ENCODE data around the gene NIBAN1.
"Not testable (repeated sequence)": the region's sequence is repeated elsewhere in the genome, so short reads cannot be mapped to it uniquely, and the experiment has no call there.

The NIBAN1 gene, protein sequence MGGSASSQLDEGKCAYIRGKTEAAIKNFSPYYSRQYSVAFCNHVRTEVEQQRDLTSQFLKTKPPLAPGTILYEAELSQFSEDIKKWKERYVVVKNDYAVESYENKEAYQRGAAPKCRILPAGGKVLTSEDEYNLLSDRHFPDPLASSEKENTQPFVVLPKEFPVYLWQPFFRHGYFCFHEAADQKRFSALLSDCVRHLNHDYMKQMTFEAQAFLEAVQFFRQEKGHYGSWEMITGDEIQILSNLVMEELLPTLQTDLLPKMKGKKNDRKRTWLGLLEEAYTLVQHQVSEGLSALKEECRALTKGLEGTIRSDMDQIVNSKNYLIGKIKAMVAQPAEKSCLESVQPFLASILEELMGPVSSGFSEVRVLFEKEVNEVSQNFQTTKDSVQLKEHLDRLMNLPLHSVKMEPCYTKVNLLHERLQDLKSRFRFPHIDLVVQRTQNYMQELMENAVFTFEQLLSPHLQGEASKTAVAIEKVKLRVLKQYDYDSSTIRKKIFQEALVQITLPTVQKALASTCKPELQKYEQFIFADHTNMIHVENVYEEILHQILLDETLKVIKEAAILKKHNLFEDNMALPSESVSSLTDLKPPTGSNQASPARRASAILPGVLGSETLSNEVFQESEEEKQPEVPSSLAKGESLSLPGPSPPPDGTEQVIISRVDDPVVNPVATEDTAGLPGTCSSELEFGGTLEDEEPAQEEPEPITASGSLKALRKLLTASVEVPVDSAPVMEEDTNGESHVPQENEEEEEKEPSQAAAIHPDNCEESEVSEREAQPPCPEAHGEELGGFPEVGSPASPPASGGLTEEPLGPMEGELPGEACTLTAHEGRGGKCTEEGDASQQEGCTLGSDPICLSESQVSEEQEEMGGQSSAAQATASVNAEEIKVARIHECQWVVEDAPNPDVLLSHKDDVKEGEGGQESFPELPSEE

DNA sequence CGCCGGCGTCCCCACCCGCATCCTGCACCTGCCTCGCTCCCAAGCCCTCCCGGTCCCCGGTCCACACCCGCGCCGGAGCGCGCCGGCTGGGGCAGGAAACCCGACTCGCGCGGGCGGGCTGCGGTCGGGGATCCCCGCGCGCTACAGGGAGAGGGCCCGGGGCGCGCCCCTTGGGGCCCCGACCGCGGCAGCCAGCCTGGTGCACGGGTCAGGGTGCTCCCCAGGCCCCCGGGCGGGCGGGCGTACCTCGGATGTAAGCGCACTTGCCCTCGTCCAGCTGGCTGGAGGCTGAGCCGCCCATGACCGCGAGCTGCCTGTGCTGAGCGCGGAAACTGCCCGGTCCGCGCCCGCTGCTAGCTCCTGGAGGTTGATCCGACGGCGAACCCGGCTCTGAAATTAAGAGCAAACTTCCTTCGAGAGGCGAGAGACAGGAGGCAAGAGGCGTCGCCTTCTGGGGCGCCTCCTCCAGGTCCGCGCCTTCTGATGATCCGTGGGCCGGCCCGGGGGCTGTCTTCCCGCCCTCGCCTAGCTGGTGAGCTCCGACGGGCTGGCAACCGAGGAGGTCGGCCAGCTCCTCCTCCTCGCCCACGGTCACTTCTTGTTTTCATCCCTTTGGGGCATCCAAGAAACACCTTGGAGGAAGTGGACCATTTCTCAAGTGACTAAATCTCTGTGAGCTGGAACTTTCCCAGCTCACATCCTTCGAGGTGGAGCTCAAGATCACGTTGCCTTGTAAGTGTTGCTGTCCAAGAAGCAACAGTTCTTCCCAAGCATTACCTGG is at the start of gene NIBAN1:
TSS of gene NIBAN1 (minus strand) at position 453 of the 781 bp plus-strand sequence. CDS start at position 301, 152 bp downstream.
- DNase-seq = peak; percentile 24 to 37

DNA sequence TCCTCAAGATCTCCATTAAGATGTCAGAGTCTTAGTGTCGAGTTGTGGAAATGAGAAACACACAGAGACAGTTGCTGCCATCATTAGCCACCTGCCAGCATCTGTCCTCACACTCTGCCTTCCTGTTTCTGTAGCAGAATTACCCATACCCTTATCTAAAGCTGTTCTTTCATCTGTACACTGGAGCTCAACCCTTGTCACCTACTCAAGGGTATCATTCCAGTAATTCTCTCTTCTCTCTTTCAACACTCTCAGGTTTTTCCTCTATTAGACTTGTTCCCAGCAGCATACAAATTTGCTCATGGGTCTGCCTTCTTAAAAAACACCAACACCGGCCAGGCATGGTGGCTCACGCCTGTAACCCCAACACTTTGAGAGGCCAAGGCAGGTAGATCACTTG is 43.7 kb upstream of the NIBAN1 start:
- peak in 1 of 2 experiments; percentile 5 for DNase-seq

DNA sequence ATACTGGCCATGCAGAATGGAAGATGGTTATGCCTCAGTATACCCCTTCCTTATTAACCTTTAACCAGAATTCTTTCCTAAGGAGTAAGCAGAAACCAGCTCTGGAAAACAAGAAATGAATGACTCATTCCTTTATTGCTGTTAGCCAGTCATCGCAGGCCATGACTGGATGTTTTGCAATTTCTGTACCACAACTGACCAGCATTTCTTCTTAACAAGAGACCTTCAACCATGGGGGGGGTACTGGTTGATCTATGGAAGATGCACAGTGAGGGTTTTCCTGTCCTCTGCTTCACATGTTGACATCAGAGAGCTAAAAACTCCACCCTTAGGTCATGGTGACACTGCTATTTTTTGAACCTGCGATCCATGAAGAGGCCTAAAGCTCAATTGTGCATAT is 43.0 kb upstream of the NIBAN1 start:
- peak; percentile 66 to 73 for DNase-seq

DNA sequence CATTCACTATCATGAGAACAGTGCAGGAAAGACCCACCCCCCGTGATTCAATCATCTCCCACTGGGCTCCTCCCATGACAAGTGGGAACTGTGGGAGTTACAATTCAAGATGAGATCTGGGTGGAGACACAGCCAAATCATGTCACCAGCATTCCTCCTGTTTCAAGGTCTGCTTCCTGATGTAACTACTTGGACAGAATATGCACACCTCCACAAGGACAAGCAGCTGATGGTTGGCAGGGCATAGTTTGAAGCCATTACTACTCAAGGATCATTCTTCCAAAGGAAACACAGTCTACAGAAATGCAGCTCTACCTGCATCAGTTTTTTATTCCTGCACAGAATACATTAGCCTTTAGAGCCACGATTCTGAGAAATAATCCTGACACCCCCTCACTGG is 42.6 kb upstream of the NIBAN1 start:
- no peak for DNase-seq

DNA sequence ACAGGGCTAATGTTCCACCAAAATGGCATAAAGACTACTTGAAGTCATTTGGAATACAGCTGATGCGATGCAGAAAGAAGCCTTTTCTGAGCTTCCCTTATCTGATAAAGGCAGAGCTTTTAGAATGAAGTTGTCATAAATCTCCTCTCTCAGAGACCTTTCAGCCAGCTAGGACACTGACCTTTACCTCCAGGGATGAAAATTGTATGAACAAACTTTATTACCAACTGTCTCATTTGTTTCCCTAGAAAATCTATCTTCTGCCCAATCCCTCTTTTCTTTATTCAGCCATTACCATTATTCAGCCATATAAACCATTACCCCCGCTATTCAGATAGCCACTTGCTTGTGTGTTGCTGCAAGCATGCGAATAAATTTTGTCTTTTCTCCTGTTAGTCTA is 41.3 kb upstream of the NIBAN1 start:
- no peak for DNase-seq

DNA sequence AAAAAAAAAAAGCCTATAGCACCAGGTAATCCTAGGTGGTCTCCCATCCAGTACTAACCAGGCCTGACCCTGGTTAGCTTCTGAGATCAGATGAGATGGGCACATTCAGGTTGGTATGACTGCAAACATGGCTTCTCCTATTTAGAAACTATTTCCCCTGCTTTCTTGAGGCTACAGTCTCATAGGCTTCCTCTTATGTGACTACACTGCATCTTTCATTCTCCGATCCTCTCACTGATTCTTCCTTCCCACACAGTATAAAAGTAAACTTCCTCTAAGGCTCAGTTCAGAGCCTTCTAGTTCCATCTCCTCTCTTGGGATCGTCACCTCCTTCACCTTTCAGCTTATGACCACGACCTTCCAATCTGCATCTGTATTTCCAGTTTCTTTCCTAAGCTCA is 40.6 kb upstream of the NIBAN1 start:
- DNase-seq = no peak

DNA sequence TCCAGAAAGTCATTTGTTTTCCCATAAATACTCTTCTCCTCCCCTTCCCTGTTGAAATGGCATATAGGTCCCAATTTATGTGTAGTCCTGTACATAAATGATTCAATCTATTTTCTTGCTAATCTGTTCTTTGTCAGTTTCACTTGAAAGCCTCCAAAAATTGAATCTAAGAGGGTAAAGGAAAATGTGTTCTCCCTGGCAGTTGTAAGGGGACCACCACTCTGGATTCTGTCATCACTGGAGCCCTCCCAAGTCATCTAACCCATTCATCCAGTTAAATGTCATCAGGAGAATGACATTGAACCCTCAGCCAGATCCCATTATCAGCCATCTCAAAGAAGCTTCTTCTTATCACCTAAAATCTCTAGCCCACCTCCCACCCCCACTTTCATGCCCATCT is 36.1 kb upstream of the NIBAN1 start:
- DNase-seq = no peak

DNA sequence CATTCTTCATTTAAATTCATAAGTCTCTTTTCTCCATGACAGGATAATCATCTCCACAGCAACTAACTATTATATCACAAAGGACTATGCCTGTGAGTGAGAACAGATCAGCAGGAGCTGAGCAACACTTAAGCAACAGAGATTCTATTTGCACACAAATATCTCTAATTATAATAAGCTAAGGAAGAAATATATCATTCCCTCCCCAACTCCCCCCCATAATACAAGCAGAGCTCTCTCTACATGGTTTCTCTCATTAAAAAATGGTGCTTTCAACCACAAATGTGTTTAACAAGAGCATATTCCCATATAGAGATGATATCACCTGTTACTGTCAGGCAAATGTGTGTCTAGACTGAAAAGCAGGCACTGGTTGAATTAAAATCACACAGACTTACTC is 34.5 kb upstream of the NIBAN1 start:
- DNase-seq = no peak

DNA sequence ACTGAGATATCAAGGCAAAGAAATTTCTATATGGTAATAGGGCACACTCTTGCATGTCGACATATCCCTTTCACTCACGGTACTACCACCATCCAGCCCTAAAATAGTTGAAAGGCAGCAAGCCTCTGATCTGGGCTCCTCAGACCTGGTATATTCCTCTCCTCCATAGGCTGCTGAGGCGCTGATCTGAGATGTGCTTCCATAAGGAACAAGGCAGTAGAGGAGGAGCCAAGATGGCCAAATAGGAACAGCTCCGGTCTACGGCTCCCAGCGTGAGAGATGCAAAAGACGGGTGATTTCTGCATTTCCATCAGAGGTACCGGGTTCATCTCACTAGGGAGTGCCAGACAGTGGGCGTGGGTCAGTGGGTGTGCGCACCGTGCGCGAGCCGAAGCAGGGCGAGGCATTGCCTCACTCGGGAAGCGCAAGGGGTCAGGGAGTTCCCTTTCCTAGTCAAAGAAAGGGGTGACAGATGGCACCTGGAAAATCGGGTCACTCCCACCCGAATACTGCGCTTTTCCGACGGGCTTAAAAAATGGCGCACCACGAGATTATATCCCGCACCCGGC is 27.1 kb upstream of the NIBAN1 start:
- not testable (repeated sequence) for DNase-seq

DNA sequence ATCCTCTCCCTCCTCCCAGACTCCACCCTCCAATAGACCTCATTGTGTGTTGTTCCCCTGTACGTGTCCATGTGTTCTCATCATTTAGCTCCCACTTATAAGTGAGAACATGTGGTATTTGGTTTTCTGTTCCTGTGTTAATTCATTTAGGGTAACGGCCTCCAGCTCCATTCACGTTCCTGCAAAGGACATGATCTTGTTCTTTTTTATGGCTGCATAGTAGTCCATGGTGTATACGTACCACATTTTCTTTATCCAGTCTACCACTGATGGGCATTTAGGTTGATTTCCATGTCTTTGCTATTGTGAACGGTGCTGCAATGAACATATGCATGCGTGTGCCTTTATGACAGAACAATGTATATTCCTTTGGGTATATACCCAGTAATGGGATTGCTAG is 25.7 kb upstream of the NIBAN1 start:
- DNase-seq = not testable (repeated sequence)

DNA sequence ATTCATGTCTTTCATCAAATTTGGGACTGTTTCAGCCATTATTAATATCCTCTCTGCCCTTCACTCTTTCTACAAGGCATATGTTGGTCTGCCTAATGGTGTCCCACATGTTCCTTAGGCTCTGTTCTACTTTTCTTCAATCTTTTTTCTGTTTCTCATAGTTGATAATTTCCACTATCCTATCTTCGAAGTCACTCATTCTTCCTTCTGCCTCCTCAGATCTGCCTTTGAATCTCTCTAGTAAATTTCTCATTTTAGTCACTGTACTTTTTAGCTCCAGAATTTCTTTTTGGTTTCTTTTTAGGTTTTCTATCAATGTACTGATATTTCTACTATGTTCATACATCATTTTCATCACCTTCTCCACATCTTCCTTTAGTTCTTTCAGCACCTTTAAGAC is 20.0 kb upstream of the NIBAN1 start:
- DNase-seq = no peak

DNA sequence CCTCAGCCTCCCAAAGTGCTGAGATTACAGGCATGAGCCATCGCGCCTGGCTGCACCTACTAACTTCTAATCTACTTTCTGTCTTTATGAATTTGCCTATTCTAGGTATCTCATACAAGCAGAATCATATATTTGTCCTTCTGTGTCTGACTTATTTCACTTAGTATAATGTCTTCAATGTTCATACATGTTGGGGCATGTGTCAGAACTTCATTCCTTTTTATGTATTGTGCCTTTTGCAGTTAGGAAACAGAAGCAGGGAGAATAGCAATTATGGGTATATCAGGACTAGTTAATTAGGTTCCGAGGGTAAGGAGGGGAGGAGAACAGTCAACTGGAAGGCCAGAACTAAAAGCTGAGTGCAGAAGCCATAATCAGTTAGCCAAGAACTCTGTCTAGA is 18.0 kb upstream of the NIBAN1 start:
- no peak for DNase-seq

DNA sequence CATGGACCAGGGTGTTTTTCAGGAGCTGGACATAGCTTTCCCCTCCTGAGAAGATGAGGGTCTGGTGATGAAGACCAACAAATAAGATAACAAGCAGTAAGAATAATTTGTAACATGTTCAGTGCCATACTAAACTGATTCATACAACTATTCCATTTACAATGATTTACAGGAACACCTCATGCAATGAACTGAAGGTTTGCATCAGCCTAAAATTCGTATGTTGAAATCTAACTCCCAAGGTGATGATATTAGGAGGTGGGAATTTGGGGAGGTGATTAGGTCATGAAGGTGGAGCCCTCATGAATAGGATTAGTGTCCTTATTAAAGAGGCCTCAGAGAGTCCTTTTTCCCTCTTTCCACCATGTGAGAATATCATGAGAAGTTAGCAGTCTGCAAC is 15.9 kb upstream of the NIBAN1 start:
- DNase-seq = no peak

DNA sequence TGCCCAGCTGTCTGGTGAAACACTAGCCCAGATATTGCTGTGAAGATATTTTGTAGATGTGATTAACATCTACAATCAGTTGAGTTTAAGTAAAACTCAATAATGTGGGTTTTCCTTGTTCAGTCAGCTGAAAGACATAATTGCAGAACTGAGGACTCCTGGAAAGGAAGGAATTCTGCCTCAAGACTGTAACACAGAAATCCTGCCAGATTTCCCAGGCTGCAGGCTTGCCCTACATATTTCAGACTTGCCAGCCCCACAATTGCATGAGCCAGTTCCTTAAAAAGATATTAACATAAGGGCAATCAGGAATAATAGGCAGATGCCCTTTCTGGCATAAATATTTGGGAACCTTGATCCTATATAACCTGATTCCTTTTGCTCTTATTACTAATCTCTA is 14.2 kb upstream of the NIBAN1 start:
- DNase-seq = no peak

DNA sequence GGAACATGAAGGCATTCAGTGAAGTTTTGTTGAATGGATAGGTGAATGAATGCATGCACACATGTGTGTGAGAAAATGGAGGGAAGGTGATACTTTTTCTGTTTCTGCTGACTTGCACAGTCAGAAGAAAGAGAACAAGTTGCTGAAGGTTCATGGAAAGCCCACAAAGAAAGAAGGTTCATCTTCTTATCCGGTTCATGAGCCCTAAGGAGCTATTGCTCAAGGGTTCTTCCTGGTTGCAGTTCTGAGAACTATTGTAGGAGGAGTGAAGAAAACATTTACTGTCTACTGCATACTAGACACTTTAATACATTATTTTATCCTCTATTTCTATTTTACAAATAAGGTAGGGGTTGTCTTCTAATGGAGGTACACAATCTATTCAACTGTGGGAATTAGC is 13.4 kb upstream of the NIBAN1 start:
- DNase-seq = peak; percentile 76 to 84

DNA sequence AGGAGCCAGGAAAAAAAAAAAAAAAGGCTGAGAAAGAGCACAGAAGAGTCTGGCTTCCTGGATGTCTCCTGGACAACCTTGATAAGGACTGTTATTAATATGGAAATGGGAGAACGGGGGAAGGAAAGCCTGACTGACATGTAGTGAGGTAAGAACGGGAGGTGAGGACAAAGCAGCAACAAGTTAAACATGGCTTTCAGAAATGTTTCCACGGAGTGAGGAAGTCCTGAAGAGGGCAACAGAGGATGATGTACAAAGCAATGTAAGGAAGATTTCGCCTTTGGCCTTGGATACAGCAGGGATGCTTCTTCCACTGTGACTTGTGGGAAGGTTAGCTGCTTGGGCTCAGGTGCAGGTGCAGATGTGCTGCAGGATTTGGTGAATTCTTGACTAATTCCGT is 11.9 kb upstream of the NIBAN1 start:
- peak in 1 of 2 experiments; percentile 8 for DNase-seq

DNA sequence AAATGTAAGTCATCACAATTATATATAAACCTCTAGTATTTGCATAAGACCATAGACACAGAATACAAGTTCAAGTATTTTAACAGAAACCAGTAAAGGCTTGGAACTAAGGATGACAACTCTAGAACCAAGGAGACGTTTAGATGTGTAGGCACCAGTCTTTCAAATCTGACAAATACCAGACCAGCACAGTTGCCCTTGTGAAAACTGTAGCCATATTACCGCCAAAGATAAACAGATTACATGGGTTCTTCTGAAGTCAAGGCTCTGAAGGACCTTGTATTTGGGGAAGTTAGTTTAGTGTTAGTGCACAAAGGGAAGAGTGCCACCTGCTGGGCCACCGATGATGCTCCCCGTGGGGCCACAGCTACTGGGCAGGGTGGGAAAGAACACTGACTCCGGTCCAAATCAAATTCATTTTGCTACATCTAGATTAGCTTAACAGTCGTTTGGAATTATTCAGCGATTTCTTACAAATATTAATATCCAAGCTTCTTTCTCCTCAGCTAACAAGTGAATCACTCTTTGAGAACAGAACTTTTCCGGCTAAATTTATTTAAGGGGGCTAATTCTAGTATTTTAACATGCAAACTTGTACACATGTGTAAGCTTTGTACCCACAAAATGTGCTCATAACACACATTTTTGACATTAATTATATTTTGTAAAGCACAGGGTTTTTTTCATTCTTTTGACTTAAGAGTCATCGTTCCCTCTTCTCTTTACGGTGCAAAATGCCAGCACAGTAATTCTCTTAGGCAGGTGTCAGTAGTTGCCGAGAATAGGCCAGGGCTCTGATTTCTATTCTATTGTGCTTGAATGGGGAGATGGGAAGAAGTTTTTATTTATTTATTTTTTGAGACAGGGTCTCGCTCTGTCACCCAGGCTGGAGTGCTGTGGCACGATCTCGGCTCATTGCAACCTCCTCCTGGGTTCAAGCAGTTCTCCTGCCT is 8.0 kb upstream of the NIBAN1 start:
- peak; percentile 77 to 83 for DNase-seq

DNA sequence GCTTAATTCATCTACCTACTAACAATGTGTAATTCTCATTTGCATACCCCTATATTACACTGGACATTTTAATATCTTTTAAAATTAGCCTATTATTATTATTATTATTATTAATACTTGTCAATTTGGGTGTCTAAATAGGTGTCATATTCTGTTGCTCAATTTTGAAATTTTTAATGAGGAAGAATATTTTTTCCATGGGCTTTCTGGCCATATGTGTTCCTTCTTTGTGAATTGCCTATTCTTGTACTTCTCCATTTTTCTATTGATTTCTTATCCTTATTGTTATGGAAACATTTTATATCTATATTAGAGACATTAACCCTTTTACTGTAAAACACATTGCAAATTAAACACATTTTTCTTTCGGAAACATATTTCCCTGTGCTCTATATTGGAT is 6.4 kb upstream of the NIBAN1 start:
- DNase-seq = no peak

DNA sequence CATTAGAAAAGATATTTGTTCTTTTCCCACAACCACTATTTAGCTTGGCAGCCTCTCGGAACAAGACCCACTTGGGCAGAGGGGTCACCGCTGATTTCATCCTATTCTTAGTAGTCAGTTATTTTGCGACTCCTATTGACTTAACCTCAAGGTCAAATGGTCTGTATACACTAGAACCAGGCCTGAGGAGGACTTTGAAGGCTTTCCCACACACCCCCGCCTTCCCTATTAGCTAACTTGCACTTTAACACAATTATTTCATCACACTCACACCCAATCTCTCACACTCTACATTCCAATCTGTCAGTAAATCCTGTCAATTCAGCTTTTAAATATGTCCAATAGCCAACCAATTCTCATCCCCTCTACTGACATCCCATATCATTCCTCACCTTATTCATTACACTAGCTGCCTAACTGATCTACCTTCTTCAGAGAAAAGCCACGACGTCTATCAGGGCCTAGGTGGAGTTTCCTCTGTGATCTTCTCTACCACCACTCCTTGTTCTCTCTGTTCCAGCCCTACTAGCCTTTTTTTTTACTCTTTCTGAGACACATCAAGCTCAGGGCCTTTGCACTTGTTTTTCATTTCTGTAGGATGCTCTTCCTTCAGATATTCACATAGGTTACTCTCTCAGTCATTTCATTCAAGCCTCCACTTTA is 1.0 kb upstream of the NIBAN1 start:
- DNase-seq = no peak

DNA sequence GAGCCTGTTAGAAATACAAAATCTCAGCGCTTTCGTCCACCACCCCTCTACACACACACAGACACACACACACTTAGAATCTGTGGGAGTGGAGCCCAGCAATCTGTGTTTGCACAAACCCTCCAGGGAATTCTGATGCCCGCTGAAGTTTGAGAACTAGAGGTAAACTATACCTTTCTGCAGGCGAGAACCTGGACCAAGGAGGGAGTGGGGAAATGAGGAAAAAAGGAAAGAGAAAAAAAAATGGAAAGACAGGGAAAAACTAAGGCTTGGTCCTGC is 468 bp upstream of the NIBAN1 start:
- DNase-seq = no peak
